ENCODE results near the gene TRDMT1.
"Not testable (repeated sequence)": the region's sequence is repeated elsewhere in the genome, so short reads cannot be mapped to it uniquely, and the experiment has no call there.

TRDMT1 gene

GRCh38 chr10:17126327-17126726 lies 75.1 kb downstream of the TRDMT1 start:
- DNase-seq = no peak

DNA sequence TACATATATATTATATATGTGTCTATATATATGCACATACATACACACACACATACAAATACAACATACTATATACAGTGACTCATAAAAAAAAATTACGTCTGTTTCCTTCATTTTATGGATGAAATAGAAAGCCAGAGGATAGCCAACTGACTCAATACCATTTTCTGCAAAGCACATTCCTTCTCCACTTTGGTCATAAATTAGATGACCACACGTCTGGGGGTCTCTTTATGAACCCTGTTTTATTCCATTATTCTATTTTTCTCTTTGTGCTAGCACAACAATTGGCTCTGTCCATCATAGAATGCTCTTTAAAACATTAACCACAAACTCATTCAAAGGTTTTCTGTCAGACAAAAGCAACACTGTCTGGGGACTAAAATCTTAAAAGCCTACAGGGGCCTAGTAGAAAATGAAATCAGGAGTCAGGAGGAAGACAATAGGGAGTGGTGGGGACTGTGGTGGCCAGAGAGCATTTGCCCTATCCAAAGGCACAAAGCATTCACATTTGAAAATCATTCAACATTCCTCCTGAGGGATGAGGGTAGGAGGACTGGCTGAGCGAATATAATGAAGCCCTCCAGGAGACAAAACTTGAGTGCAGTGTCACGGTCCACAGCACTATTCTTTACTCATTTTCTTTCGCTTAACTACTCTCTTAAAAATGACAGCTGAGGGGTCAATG lies 76.1 kb downstream of the TRDMT1 start:
- no peak for DNase-seq

DNA sequence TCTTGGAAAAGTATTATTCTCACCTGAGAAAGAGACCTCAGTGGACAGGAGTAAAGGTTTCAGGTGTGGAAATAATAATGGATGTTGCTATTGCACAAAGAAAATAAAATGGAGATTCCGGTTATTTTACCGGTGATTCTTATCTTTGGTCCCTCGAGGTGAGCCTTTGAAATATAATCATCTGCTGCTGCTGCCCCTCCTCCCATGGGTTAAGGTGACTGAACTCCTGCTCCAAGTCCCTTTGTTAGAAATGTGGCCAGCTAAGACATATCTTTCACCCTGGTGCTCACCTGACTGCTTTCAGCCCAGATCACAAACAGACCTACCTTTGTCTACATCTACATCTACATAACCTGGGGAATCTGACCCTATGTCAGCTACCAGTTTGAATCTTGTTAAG lies 77.5 kb downstream of the TRDMT1 start:
- DNase-seq = no peak

- no peak for DNase-seq
These were observed 78.5 kb downstream of the TRDMT1 start for GRCh38 chr10:17122726-17123661.

- DNase-seq = no peak
These were observed 79.4 kb downstream of the TRDMT1 start for GRCh38 chr10:17122052-17122451.

- no peak for DNase-seq
These were observed 80.8 kb downstream of the TRDMT1 start for GRCh38 chr10:17120694-17121093.

DNA sequence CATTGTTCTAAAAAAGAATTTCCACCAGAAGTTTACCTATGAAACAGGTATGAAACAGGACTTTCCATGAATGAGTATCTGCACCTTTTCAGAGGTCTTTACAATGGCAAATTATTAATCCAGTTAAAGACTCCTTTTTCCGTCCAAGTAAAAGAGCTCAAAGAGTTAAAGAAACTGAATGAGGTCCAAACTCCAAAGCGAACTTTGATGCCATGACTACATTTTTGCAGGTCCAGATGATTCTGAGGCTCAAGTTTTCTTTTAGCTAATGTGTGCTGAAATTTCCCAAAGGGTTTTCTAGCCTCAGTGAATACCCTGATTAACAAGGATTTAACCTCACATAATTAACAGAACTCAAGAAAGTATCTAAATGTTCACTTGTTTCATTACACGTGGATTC lies 81.6 kb downstream of the TRDMT1 start:
- DNase-seq = no peak

GRCh38 chr10:17116193-17116592 lies 85.3 kb downstream of the TRDMT1 start:
- no peak for DNase-seq

- DNase-seq = peak; percentile 2 to 45
These were observed 85.8 kb downstream of the TRDMT1 start for GRCh38 chr10:17115683-17116082.

DNA sequence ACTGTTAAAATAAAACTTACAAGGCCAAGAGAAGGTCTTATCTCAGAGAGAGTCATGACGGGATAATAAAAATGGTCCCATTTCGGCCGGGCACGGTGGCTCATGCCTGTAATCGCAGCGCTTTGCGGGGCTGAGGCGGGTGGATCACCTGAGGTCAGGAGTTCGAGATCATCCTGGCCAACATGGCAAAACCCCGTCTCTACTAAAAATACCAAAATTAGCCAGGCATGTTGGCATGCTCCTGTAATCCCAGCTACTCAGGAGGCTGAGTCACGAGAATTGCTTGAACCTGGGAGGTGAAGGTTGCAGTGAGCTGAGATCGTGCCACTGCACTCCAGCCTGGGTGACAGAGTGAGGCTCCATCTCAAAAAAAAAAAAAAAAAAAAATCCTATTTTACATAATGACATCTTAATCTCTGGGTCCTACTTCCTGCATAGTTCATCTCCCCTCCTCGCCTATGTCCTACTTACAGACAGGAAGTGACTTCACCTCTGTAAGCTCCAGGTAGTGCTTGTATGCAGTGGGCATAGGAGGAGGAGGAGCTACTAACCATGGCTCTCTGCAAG lies 86.5 kb downstream of the TRDMT1 start:
- DNase-seq = not testable (repeated sequence)

GRCh38 chr10:17113889-17114540 lies 87.5 kb downstream of the TRDMT1 start:
- DNase-seq = no peak

DNA sequence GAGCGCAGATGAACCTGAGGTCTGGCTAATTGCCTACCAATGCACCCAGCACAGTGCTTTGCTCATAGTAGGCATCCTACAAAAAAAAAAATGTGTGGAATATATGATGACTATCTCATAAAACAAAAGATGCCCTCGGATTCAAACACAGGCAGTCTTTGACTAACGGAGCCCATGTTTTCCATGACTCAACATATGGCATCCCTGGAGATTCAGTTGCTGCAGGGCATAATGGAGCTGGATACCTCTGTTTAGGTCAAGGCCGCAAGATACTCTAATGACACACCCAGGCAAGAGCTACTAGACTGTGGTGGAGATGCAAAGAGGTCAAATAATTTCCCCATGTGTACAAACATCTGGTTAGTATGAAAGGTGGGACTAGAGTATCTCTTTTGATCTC lies 88.1 kb downstream of the TRDMT1 start:
- DNase-seq = no peak

- DNase-seq = no peak
These were observed 88.9 kb downstream of the TRDMT1 start for GRCh38 chr10:17112566-17112965.

- peak in 1 of 2 experiments; percentile 21 for DNase-seq
These were observed 91.8 kb downstream of the TRDMT1 start for GRCh38 chr10:17109475-17110207.

DNA sequence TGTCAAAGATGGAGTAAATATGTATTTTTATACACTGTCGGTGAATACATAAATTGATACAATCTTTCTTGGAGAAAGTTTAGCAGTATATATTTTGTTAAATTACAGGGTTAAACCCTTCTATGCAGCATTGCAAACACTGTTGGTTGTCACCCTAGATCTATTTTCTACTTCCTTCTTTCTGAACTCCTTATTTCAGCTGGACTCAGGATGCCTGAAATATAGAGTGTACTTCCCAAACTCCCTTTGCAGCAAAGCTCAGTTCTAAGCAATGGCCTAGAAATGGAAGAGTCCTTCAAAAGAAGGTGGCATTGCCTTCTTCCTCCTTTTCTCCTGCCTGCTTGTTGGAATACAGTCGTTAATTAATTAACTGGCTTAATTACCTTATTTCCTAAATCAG lies 92.4 kb downstream of the TRDMT1 start:
- DNase-seq = no peak

DNA sequence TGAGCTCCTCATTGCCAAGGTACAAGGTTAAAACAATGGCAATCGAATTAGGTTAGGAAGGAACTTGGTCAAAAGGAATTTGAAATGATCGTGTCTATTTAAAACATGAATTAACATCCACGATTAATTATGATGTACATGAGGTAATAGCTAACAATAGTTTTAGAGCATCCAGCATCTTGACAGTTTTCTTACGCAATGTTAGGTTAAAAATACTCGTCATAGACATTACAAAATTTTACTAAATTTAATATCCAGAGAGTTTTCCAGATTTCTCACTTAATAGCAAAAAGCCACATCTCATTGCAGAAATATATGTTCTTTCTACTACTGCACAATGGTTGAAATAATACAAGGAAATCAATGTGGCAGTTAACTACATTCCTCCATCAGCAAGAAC lies 94.5 kb downstream of the TRDMT1 start:
- DNase-seq = no peak

DNA sequence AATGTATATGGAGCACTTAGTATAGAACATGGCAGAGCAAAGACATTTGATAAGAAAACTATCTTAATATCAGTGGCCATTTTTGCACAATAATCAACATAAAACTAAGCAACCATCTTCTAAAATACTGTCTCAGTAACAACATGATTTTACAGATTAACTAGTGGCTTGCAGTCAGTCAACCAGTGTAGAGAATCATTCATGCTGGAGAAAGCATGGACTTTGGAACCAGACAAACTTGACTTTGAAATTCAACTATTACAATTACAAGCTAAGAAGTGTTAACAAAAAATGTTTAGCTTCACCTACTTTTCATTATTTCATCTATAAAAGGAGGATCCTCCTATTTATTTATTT lies 99.6 kb downstream of the TRDMT1 start:
- DNase-seq = no peak

DNA sequence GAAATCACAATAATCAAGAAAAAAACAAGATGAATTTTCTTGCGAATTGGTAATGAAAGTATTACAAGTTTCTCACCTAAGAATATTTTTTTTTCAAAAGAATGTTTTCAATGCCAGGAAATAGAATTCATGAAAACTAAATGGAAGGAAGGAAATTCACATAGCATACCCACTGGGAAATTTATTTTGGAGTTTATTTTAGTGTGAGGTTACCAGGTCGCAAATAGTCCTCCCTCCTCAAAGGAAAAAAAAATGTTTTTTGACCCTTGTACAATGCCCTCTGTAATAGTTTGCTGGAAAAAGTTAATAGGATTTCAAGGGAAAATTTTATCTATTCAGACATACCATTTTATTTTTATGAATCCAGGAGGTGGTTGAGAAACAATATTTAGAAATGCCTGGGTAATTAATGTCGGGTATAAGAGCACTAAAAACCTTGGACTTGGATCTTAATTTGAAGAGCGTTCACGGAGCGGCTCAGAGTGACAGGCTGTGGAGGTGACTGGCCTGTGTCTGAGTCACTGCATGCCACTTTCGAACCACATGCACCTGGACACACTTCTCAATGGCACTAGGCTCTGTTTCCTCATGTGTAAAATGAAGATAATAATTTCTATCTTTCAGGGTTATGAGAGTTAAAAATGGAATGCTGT lies 100.1 kb downstream of the TRDMT1 start:
- no peak for DNase-seq

- DNase-seq = no peak
These were observed 100.9 kb downstream of the TRDMT1 start for GRCh38 chr10:17100586-17100985.

DNA sequence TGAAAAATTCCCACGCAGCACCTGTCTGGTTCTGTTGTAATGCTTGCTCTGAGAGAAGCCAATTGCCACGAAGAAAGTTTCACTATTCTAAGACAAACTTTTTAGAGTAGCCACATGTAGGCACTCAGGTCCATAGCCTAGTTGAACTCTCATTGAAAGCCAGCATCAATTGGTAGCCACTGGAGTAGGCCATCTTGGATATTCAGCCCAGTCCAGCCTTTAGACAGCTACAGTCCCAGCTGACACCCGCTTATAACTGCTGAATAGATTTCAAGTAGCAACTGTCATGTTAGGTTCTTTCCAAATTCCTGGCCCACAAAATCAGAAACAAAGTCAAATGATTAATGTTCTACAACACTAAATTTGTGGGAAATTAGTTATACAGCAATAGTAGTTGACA lies 103.5 kb downstream of the TRDMT1 start:
- DNase-seq = no peak
